HEK293 (cell line): ENCODE results near the gene CADPS2.

Source experiments
- CTCF ChIA-PET: fragments of 350-600 bp; formaldehyde crosslinking; extraction: SDS; loops from one replicate; lab custom pipeline; 2021; ENCODE audit warnings: antibody characterized with exemption; lab: Yijun Ruan, JAX
- POLR2A ChIA-PET: fragments of 300-600 bp; formaldehyde crosslinking; extraction: SDS; loops from one replicate; lab custom pipeline; 2020; ENCODE audit warnings: antibody characterized with exemption, inconsistent platforms; lab: Yijun Ruan, JAX
- H3K27ac ChIP-seq: fragments of 200-500 bp; sonication (Bioruptor generic); 2 replicates; pipeline ENCODE4 v1.5.1; 2014; ENCODE audit warnings: low read depth, low read length, control low read depth, inconsistent platforms; ENCODE audit errors: extremely low read depth
- H3K36me3 ChIP-seq, 2 experiments: fragments of 200-500 bp in 1 of 2; sonication (Bioruptor generic) in 1 of 2; 1 replicate in 1 of 2; 2 replicates in 1 of 2; pipeline ENCODE4 v1.5.1; 2014 to 2017; ENCODE audit warnings: inconsistent platforms in 2 of 2, low read length in 2 of 2; ENCODE audit not compliant: control insufficient read depth in 2 of 2, insufficient read depth in 1 of 2
- H3K4me1 ChIP-seq: fragments of 200-500 bp; sonication (Bioruptor generic); 2 replicates; pipeline ENCODE4 v1.5.1; 2014; ENCODE audit warnings: mild to moderate bottlenecking, low read length, inconsistent platforms; ENCODE audit not compliant: control insufficient read depth, insufficient read depth
- H3K4me3 ChIP-seq: 2 replicates; pipeline ENCODE4 v1.5.1; 2011; ENCODE audit warnings: low read depth, mild to moderate bottlenecking, control low read depth, low read length, moderate library complexity
- H3K9me3 ChIP-seq: fragments of 200-500 bp; sonication (Bioruptor generic); 2 replicates; pipeline ENCODE4 v1.5.1; 2014; ENCODE audit warnings: low read depth, low read length, inconsistent platforms; ENCODE audit not compliant: control insufficient read depth, insufficient read depth
- IKZF3 ChIP-seq: fragments of 450-650 bp; IDR thresholded peaks from 2 replicates; pipeline ENCODE4 v1.5.0; 2018; ENCODE audit warnings: missing biosample characterization, mild to moderate bottlenecking, missing genetic modification characterization, moderate library complexity
- INSM2 ChIP-seq: fragments of 450-650 bp; formaldehyde crosslinking; IDR thresholded peaks from 2 replicates; pipeline ENCODE4 v1.5.1; 2016; ENCODE audit warnings: missing biosample characterization, missing genetic modification characterization
- KLF7 ChIP-seq: fragments of 450-650 bp; formaldehyde crosslinking; IDR thresholded peaks from 2 replicates; pipeline ENCODE4 v1.5.1; 2016; ENCODE audit warnings: missing biosample characterization, missing genetic modification characterization, borderline replicate concordance
- PRDM6 ChIP-seq: fragments of 450-650 bp; formaldehyde crosslinking; IDR thresholded peaks from 2 replicates; pipeline ENCODE4 v1.5.1; 2017; ENCODE audit warnings: missing biosample characterization, missing genetic modification characterization
- SALL2 ChIP-seq: fragments of 450-650 bp; formaldehyde crosslinking; IDR thresholded peaks from 2 replicates; pipeline ENCODE4 v1.5.0; 2017; ENCODE audit warnings: missing biosample characterization, mild to moderate bottlenecking, missing genetic modification characterization, borderline replicate concordance
- TSHZ1 ChIP-seq: fragments of 450-650 bp; formaldehyde crosslinking; IDR thresholded peaks from 2 replicates; pipeline ENCODE4 v1.5.1; 2016; ENCODE audit warnings: missing biosample characterization, missing genetic modification characterization, borderline replicate concordance
- ZFP3 ChIP-seq: fragments of 450-650 bp; formaldehyde crosslinking; IDR thresholded peaks from 2 replicates; pipeline ENCODE4 v1.5.1; 2016; ENCODE audit warnings: low read depth, missing biosample characterization, missing genetic modification characterization
- ZFP41 ChIP-seq: fragments of 450-650 bp; formaldehyde crosslinking; IDR thresholded peaks from 2 replicates; pipeline ENCODE4 v1.5.1; 2016; ENCODE audit warnings: missing biosample characterization, missing genetic modification characterization, borderline replicate concordance
- ZNF121 ChIP-seq: fragments of 450-650 bp; formaldehyde crosslinking; IDR thresholded peaks from 2 replicates; pipeline ENCODE4 v1.5.1; 2016; ENCODE audit warnings: missing biosample characterization, missing genetic modification characterization
- ZNF140 ChIP-seq: fragments of 450-650 bp; formaldehyde crosslinking; IDR thresholded peaks from 2 replicates; pipeline ENCODE4 v1.5.1; 2016; ENCODE audit warnings: missing biosample characterization, missing genetic modification characterization
- ZNF214 ChIP-seq: fragments of 450-650 bp; formaldehyde crosslinking; IDR thresholded peaks from 2 replicates; pipeline ENCODE4 v1.5.1; 2017; ENCODE audit warnings: missing biosample characterization, mild to moderate bottlenecking, missing genetic modification characterization, borderline replicate concordance
- ZNF391 ChIP-seq: fragments of 450-650 bp; formaldehyde crosslinking; IDR thresholded peaks from 2 replicates; pipeline ENCODE4 v1.5.1; 2016; ENCODE audit warnings: low read depth, missing biosample characterization, missing genetic modification characterization, borderline replicate concordance
- ZNF398 ChIP-seq: fragments of 450-650 bp; formaldehyde crosslinking; IDR thresholded peaks from 2 replicates; pipeline ENCODE4 v1.5.1; 2017; ENCODE audit warnings: missing biosample characterization, missing genetic modification characterization
- ZNF521 ChIP-seq: fragments of 450-650 bp; formaldehyde crosslinking; IDR thresholded peaks from 2 replicates; pipeline ENCODE4 v1.5.1; 2017; ENCODE audit warnings: missing biosample characterization, mild to moderate bottlenecking, missing genetic modification characterization
- ZNF548 ChIP-seq: fragments of 450-650 bp; formaldehyde crosslinking; IDR thresholded peaks from 2 replicates; pipeline ENCODE4 v1.5.1; 2016; ENCODE audit warnings: missing biosample characterization, missing genetic modification characterization
- ZNF580 ChIP-seq: fragments of 450-650 bp; formaldehyde crosslinking; IDR thresholded peaks from 2 replicates; pipeline ENCODE4 v1.5.1; 2016; ENCODE audit warnings: missing biosample characterization, missing genetic modification characterization
- ZNF621 ChIP-seq: fragments of 450-650 bp; formaldehyde crosslinking; IDR thresholded peaks from 2 replicates; pipeline ENCODE4 v1.5.1; 2017; ENCODE audit warnings: missing biosample characterization, missing genetic modification characterization
- ZNF624 ChIP-seq: fragments of 450-650 bp; formaldehyde crosslinking; IDR thresholded peaks from 2 replicates; pipeline ENCODE4 v1.5.1; 2017; ENCODE audit warnings: missing biosample characterization, missing genetic modification characterization
- ZNF76 ChIP-seq: fragments of 450-650 bp; formaldehyde crosslinking; IDR thresholded peaks from 2 replicates; pipeline ENCODE4; 2016; ENCODE audit warnings: low read depth, missing biosample characterization, missing genetic modification characterization, borderline replicate concordance
- ZSCAN5A ChIP-seq: fragments of 450-650 bp; formaldehyde crosslinking; IDR thresholded peaks from 2 replicates; pipeline ENCODE4 v1.5.1; 2016; ENCODE audit warnings: missing biosample characterization, missing genetic modification characterization

CADPS2 gene

GRCh38 chr7:122416336-122416735 lies 469.9 kb downstream of the CADPS2 start (continued):
- TF ChIP-seq ZNF140 (tag by site-specific recombination) (no peak), ZNF580 (tag by site-specific recombination) (no peak), ZNF121 (tag by site-specific recombination) (no peak), ZNF391 (tag by site-specific recombination) (no peak)

GRCh38 chr7:122415510-122415909 lies 470.8 kb downstream of the CADPS2 start:
- TF ChIP-seq PRDM6 (tag by site-specific recombination) (no peak), ZNF398 (no peak), ZNF76 (tag by site-specific recombination) (no peak), ZNF521 (tag by site-specific recombination) (no peak), KLF7 (tag by site-specific recombination) (no peak), ZSCAN5A (tag by site-specific recombination) (no peak), ZNF548 (tag by site-specific recombination) (no peak), ZFP41 (no peak), TSHZ1 (no peak), ZFP3 (tag by site-specific recombination) (no peak), ZNF624 (tag by site-specific recombination) (no peak), SALL2 (tag by site-specific recombination) (no peak), ZNF391 (tag by site-specific recombination) (no peak), ZNF621 (tag by site-specific recombination) (no peak), ZNF214 (tag by site-specific recombination) (no peak), IKZF3 (tag by site-specific recombination) (no peak), INSM2 (tag by site-specific recombination) (no peak)
- ChIA-PET POLR2A (no interaction called here), CTCF (no interaction called here)
- Histone ChIP-seq H3K4me3 (no peak overlapping the region), H3K27ac (no peak overlapping the region), H3K9me3 (no peaks in the 10 kb centered on the region), H3K4me1 (0 out of 2 replicates have a peak, but pooled peaks cover 3% of the 10 kb centered on the region), H3K36me3 (no peaks in the 10 kb centered on the region)
